Activated CD8-positive, alpha-beta memory T cell treated with anti-CD3 and anti-CD28 coated beads for 48 hours (primary cell): ENCODE data around the gene TMTC2.
"Not testable (repeated sequence)": the region's sequence is repeated elsewhere in the genome, so short reads cannot be mapped to it uniquely, and the experiment has no call there.

Experiments
- DNase-seq, 3 experiments: peaks; one replicate each; pipeline ENCODE4 v3.0.0-alpha.2; 2020; ENCODE audit warnings: low read depth in 2 of 3, low spot score in 2 of 3

The TMTC2 gene

GRCh38 chr12:83065562-83065961 lies 378.9 kb downstream of the TMTC2 start:
- no peak for DNase-seq

- no peak for DNase-seq
Observed at GRCh38 chr12:83067981-83068380, 381.3 kb downstream of the TMTC2 start.

GRCh38 chr12:83074358-83074894 lies 387.7 kb downstream of the TMTC2 start:
- no peak for DNase-seq

GRCh38 chr12:83075471-83075870 lies 388.8 kb downstream of the TMTC2 start:
- no peak for DNase-seq

- no peak for DNase-seq
Observed at GRCh38 chr12:83077041-83077440, 390.3 kb downstream of the TMTC2 start.

GRCh38 chr12:83082690-83083276 lies 396.1 kb downstream of the TMTC2 start:
- DNase-seq, result no peak

GRCh38 chr12:83083616-83084015 lies 396.9 kb downstream of the TMTC2 start:
- no peak for DNase-seq

- DNase-seq, result no peak
Observed at GRCh38 chr12:83084516-83085234, 398.0 kb downstream of the TMTC2 start.

GRCh38 chr12:83086023-83086422 lies 399.3 kb downstream of the TMTC2 start:
- DNase-seq, result no peak

- DNase-seq, result no peak
Observed at GRCh38 chr12:83089575-83089974, 402.9 kb downstream of the TMTC2 start.

- DNase-seq, result no peak
Observed at GRCh38 chr12:83092129-83092528, 405.4 kb downstream of the TMTC2 start.

- DNase-seq, result no peak
Observed at GRCh38 chr12:83092606-83093005, 405.9 kb downstream of the TMTC2 start.

GRCh38 chr12:83093426-83093825 lies 406.7 kb downstream of the TMTC2 start:
- DNase-seq, result no peak

GRCh38 chr12:83097643-83098342 lies 411.1 kb downstream of the TMTC2 start:
- no peak for DNase-seq

GRCh38 chr12:83099436-83099835 lies 412.7 kb downstream of the TMTC2 start:
- no peak for DNase-seq

GRCh38 chr12:83102499-83102898 lies 415.8 kb downstream of the TMTC2 start:
- DNase-seq, result no peak

GRCh38 chr12:83106873-83107272 lies 420.2 kb downstream of the TMTC2 start:
- DNase-seq, result no peak

- DNase-seq, result no peak
Observed at GRCh38 chr12:83110424-83110823, 423.7 kb downstream of the TMTC2 start.

GRCh38 chr12:83113945-83114344 lies 427.2 kb downstream of the TMTC2 start:
- no peak for DNase-seq

- no peak for DNase-seq
Observed at GRCh38 chr12:83114966-83115365, 428.3 kb downstream of the TMTC2 start.

GRCh38 chr12:83117926-83118325 lies 431.2 kb downstream of the TMTC2 start:
- DNase-seq, result not testable (repeated sequence)
